Activated CD8-positive, alpha-beta memory T cell treated with anti-CD3 and anti-CD28 coated beads, Interleukin-2, amount 50 U/mL, for 24 hours (primary cell): ENCODE results near the gene IRF2.

Source experiments
- DNase-seq: peaks from one replicate; pipeline ENCODE4 v3.0.0-alpha.2; 2020; ENCODE audit errors: extremely low read depth

IRF2 gene

GRCh38 chr4:184368290-184368689 lies 106.1 kb downstream of the IRF2 start:
- no peak for DNase-seq

DNA sequence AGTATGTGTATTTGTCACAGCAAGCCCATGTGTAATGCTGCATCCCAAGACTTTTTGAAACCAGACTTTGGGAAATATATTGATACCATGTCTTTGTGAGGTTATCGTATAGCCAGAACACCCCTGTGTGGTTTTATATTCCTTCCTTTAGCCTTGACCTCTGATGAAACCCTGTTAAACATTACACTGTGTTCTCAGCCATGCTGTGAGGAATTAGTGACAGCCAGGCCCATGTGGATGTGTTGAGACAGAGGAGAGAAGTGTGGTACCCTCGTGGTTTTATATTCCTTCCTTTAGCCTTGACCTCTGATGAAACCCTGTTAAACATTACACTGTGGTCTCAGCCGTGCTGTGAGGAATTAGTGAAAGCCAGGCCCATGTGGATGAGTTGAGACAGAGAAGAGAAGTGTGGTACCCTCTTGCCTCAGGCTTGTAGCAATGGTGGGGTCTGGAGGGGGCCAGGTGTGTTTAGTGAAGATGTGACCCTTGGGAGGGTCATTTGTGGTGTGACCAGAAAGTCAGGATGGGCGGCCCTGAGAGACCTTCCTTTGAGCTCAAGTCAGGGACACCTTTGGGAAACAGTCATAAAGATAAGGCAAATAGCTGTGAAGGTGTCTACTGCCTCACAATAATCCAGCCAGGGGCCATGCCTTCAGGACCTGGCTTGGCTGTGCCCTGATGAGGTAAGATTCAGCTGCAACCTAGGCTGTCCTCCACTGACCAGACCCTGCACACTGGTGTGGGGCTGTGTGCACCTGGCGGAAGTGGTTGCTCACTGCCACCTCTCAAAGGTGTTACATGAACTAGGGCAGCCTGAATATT lies 110.0 kb downstream of the IRF2 start:
- no peak for DNase-seq

DNA sequence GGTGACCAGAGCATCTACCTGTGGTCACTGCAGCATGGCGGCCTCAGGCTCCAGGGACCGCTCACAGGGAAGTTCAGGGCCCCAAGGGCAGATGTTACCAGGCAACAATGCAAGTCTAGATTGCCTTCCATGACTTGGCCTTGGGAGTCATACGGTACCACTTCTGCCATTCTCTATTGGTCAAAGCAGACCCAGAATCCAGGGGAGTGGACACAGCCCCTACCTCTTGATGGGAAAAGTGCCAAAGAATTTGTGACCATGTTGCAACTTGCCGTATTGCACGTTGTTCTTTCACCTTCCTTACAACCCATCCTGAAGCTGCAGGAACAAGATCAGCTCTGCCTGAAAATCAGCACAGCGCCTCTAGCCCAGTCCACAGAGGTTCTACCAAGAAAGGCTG lies 111.1 kb downstream of the IRF2 start:
- DNase-seq = no peak

DNA sequence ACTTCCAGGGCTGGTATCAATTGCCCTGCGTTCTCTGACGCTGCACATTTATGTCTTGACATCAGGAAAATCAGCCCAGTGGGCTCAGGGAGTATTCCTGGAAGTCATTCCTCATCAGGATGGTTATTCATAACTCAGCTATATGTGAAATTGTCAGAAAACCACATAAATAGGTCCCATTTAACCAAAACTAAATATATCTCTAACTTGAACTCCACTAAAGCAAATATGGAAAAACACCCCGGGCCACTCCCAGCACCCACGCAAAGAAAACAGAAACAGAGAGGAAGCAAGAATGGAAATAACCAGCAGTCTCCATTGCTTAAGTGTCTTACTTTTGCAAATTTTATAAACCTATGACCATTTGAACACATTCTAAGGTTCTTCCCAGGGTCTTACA lies 112.0 kb downstream of the IRF2 start:
- DNase-seq = no peak

DNA sequence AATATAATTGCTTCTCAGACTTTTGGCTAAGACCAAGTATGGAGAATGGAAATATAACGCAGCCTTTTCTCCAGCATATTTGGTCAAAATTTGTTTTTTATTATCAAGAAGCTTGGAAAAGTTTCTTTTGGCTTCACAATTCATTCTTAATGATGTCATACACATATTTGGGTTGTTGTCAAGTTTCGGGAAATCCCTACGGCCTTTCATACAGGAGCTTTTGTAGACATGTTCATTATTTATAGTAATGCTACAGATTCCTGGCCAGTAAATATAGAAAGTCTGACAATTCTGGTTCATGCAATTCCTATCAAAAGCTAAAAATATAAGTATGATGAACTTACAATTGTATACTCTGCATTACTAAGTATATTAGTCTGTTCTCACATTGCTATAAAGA lies 112.9 kb downstream of the IRF2 start:
- no peak for DNase-seq

DNA sequence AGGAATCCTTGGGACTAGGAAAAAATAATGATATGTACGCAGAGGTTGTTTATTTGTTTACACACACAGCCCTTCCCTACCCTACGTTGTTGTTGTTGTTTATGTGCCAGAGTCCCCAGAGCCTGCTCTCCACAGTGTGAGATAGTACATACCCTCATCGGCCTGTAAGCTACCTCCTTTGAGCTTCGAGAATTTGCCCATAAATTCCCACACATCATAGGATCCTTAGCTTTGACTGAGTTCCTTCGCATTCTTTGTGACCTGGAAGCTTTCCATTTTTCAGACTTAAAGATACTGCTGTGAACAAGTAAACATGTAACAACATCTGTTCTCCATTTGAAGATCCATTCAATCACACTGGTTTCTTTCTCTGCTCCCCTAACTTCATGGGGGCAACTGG lies 114.5 kb downstream of the IRF2 start:
- no peak for DNase-seq

GRCh38 chr4:184358521-184359232 lies 115.7 kb downstream of the IRF2 start:
- DNase-seq = no peak

GRCh38 chr4:184357772-184358171 lies 116.6 kb downstream of the IRF2 start:
- DNase-seq = no peak

DNA sequence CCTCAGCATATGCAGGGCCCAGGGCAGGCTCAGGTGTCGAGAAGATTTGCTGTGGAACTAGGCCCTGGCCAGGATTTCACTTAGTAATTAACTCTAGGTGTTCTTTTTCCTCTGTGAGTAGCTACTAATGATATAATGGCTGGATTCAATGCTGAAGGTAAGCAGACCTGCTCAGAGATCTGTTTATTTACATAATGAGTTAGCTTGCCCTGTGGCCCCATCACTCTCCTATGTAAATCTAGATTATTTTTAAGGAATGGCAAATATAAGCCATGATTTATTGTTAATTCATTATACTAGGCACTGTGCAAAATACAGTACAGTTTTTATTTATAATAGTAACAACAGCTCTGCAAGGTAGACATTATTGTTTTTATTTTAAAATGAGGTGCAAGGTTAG lies 117.2 kb downstream of the IRF2 start:
- no peak for DNase-seq

- no peak for DNase-seq
These were observed 118.0 kb downstream of the IRF2 start for GRCh38 chr4:184356366-184356765.

DNA sequence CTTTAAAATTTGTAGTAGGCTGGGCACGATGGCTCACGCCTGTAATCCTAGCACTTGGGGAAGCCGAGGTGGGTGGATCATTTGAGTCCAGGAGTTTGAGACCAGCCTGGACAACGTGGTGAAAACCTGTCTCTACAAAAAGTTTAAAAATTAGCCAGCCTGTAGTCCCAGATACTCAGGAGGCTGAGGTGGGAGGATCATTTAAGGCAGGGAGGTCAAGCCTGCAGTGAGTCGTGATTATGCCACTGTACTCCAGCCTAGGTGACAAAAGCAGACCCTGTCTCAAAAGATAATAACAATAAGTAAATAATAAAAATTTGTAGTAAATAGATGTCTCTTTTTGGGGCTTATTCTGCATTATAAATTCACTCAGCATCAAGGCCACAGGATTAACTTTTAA lies 118.5 kb downstream of the IRF2 start:
- no peak for DNase-seq

- DNase-seq = no peak
These were observed 119.2 kb downstream of the IRF2 start for GRCh38 chr4:184355111-184355604.

GRCh38 chr4:184352891-184353290 lies 121.5 kb downstream of the IRF2 start:
- DNase-seq = no peak

DNA sequence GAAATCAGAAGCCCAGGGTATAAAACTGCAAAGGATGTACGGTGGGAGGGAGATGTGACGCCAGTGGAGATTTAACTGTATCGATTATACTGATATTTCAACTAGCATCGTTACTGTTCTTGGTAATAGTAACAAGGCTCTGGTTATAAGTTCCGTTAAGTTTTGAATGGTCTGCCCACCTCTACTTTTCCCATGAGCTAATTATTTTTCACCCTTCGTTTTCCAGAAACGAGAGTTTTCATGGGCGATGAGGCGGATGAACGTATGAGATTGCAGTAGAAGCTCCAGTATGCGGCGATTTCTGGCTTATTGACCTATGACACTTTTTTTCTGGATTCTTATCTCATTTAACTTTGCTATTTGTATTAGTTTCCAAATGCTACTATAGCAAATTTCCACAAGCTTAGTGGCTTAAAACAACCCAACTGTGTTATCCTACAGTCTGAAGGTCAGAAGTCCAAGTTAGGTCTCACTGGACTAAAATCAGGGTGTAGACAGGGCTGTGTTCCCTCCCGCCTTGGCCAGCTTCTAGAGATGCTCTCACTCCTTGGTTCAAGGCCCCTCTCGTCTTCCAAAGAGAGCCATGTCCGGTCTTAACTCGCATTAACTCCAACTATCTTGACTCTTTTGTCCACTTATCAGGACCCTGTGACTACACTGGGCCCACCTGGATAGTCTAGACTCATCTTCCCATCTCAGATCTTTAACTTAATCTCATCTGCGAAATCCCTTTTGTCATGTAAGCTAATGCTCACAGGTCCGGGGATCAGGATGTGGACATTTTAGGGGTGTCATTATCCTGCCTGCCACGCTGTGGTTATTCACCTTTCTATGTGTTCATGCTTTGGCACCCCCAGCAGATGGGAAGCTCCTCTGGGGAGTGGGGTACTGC lies 122.5 kb downstream of the IRF2 start:
- DNase-seq = no peak

- no peak for DNase-seq
These were observed 123.4 kb downstream of the IRF2 start for GRCh38 chr4:184350964-184351363.

- DNase-seq = no peak
These were observed 124.0 kb downstream of the IRF2 start for GRCh38 chr4:184350213-184350817.

- no peak for DNase-seq
These were observed 124.9 kb downstream of the IRF2 start for GRCh38 chr4:184349283-184350039.

GRCh38 chr4:184348311-184349233 lies 125.8 kb downstream of the IRF2 start:
- DNase-seq = no peak

DNA sequence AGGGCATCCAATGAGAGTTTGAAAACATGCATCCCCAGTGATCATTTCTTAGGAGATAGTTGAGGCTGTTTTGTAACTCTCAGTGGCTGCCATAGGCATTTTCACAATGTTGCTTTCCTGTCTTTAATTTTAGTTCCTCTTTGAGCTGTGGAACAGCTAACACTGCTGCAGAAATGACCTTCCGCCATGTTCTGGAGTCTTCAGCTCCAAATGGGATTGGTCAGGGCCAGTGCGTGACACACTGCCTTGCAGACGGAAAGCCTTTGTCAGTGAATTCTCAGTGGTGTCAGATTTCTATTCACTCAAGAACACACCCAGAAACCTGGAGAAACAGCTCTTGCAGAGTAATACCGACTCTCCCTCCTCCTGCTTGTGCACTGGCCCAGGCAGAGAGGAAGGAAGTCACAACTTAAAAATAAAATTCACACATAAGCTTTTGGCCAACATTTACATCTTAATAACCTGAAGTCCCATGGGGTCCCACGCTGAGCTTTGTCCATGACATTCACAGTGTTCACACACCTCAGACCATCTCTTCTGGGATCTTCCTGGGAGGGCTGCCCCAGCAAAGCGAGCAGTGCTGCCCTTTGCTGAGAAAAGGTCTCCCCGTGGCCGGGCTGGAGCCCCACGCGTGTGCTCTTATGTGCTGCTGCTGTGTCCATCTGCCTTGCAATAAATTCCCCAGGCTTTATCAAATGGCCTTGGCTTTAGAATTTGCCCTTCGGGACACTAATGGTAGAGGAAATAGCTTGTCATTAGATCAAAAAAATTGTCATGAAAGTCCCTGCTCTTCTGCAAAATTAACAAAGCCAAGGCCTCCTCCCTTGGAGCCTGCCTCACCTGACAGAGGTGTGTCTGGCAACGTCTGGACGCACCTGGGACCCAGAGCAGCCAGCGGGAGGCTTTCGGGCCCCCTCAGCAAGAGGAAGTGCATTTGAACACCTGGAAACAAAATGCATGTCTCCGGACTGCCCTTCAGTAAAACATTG lies 126.8 kb downstream of the IRF2 start:
- no peak for DNase-seq
